Astrocyte of the cerebellum (primary cell): ENCODE measurements around the gene CST5.
"Not testable (repeated sequence)": the region's sequence is repeated elsewhere in the genome, so short reads cannot be mapped to it uniquely, and the experiment has no call there.

ENCODE experiments used
- DNase-seq: peaks from one replicate; pipeline ENCODE4 v3.0.0-alpha.2; 2011; ENCODE audit warnings: low read depth
- H3K4me3 ChIP-seq: 2 replicates; pipeline ENCODE4 v1.5.1; 2011; ENCODE audit warnings: mild to moderate bottlenecking, low read depth, low read length, moderate library complexity
- CTCF ChIP-seq: IDR thresholded peaks from 2 replicates; pipeline ENCODE4 v1.5.1; 2012; ENCODE audit warnings: low read length, low read depth, moderate library complexity, mild to moderate bottlenecking; ENCODE audit errors: missing control alignments
- in situ Hi-C: cut with HindIII; loops from 2 replicates; pipeline ENCODE4 v1.10.0; 2017; ENCODE audit warnings: low sequenced_read_pairs

Gene CST5

GRCh38 chr20:23856736-23857135, 22.8 kb downstream of the CST5 start:
- TF ChIP-seq CTCF: no peak
- in situ Hi-C loops: no loop called here
- no peak for DNase-seq
- H3K4me3 ChIP-seq: no peak overlapping the region

GRCh38 chr20:23856226-23856625, 23.3 kb downstream of the CST5 start:
- H3K4me3 ChIP-seq: no peak overlapping the region
- no peak for DNase-seq
- in situ Hi-C loops: no loop called here
- TF ChIP-seq CTCF: no peak

- DNase-seq: no peak
- no peak overlapping the region for H3K4me3 ChIP-seq
- no peak for TF ChIP-seq CTCF
- in situ Hi-C loops: no loop called here
Measured at GRCh38 chr20:23841693-23842092, 37.9 kb downstream of the CST5 start.

GRCh38 chr20:23835716-23836115, 43.8 kb downstream of the CST5 start:
- DNase-seq: no peak
- in situ Hi-C loops: no loop called here
- H3K4me3 ChIP-seq: no peak overlapping the region
- TF ChIP-seq CTCF: no peak

- DNase-seq: no peak
- H3K4me3 ChIP-seq: no peak overlapping the region
- in situ Hi-C loops: no loop called here
- no peak for TF ChIP-seq CTCF
Measured at GRCh38 chr20:23832775-23833513, 46.6 kb downstream of the CST5 start.

- DNase-seq, H3K4me3 ChIP-seq, in situ Hi-C loops: not testable (repeated sequence)
Measured at GRCh38 chr20:23831961-23832360, 47.6 kb downstream of the CST5 start.

- DNase-seq: no peak
- H3K4me3 ChIP-seq: no peak within 1 kb of the TSS
- TF ChIP-seq CTCF: no peak
- in situ Hi-C loops: no loop called here
Measured at GRCh38 chr20:23826541-23827021, 53.0 kb downstream of the CST5 start, which contains the start of gene CST2. Gene CST2, minus strand, starts transcription at chr20:23826729. Its CDS starts 69 bp downstream, at chr20:23826660.
